GM18507 (cell line): ENCODE results near the gene HSPB7.
"Not testable (repeated sequence)": the region's sequence is repeated elsewhere in the genome, so short reads cannot be mapped to it uniquely, and the experiment has no call there.

Source experiments
- DNase-seq: peaks from one replicate; pipeline ENCODE4 v3.0.0; 2011; ENCODE audit warnings: low read depth; ENCODE audit not compliant: insufficient read length; ENCODE audit errors: extremely low spot score
- FAIRE-seq: peaks from 2 replicates; lab custom pipeline; 2011; peaks lifted over from hg19 to GRCh38; lab: Jason Lieb, UNC

The HSPB7 gene

DNA sequence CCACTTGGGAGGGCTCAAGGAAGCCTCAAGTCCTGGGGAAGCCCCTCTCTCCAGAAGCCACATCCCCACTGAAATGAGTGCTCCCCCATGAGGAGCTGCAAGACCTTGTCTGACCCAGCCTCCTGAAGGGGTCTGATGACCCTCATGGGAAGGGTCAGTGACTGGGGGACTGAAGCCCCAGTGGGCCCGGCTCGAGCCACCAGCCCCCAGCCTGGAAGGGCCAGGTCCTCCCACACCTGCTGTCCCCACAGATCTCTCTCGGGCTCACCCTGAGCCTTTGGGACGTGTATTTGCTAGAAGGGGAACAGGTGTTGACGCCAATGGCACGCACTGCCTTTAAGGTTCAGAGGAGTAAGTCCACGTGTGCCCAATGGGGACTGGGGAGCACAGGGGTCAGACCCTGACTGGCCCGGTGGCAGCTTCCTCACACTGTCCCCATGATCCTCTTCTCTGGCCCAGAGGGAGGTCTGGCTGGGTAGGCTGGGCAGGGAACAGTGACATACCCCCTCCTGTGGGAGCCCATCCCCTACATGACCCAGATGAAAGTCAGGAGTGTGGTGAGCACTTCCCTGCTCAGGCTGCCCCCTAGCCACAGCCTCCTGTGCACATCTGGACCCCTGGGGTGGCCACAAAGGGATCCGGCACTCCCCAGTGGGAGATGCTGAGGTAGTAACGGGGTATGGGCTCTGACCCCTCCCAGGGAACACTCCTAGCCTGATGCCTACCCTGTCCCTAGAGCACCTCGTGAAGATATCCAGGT, 26.2 kb downstream of the HSPB7 start:
- DNase-seq (no peak), FAIRE-seq (no peak)

DNA sequence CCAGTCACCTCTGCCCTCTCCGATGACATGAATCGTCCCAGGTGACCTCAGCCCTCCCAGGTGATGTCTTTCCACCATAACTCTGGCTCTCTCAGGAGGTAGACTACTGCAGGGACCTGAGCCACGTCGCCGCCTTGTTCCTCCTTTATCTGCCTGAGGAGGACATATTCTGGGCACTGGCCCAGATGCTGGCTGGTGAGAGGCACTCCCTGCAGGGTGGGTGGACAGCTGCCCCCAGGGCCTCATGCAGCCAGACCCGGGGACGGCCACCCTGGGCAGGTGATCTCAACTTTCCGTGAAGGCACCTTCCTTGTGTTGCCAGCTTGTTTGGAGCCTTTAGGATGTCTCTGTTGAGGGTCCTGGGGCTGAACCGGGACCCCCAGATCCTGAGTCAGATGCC, 28.1 kb downstream of the HSPB7 start:
- FAIRE-seq: no peak
- no peak for DNase-seq

DNA sequence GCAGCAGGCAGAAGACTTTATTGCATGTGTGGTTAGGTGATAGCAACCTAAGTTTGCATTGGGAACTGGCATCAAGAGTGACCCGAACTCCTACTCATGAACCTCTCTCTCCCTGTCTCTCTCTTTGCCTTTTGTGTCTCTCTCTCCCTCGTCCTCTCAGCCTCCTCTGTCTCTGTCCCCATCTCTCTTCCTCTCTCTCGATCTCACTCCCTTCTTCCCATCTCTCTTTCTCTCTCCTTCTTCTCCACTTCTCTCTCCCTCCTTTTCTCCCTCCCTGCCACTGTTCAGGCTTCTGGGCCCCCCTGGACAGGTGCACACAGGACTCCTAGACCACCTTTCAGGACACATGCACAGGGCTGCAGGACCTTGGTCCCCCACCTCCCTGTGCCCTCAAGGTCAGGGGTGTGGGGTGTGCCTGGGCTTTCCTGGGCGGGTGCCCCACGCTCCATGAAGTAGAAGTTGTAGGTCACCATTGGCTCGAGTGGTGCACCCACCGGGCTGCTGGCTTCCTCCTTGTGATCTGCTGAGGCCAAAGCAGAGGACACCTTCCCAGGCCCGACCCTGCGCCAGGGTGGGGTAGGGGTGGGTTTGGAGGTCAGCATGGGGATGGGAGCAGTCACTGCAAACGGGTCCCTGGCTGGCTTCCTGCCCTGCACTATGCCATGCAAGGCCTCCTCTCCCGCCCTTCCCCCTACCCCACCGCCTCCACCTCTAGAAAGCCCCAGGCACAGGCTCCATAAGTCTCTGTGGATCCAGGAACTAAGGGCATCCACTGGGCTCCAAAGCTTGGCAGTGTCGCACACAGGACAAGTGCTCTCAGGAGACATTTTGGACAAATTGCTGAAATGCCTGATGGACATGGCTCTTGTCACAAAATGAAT, 28.7 kb downstream of the HSPB7 start:
- FAIRE-seq: no peak
- no peak for DNase-seq

DNA sequence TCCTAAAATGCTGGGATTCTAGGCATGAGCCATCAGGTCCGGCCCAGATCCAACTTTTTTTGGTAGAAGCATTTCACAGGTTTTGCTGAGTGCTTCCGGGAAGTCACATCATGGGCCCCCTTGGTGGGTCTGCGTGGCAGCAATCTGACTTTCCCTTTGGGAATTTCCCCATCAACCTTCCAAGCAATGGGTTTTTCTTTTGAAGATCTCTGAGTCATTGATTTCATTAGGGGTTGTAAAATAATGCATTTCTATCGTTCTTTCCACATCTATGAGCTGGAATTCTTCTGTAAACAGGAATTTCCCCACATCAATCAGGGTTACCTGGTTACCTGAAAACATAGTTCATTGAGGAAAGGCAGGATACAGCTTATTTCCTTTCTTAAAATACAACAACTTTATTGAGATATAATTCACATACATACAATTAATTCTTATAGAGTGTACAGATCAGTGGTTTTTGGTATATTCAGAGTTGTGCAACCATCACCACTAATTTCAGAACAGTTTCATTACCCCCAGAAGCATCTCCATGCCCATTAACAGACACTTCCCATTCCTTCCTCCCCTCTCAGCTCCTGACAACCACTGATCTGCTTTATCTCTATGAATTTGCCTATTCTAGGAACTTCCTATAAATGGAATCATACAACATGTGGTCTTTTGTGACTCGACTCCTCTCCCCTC, 32.1 kb downstream of the HSPB7 start:
- no peak for DNase-seq
- FAIRE-seq: no peak

DNA sequence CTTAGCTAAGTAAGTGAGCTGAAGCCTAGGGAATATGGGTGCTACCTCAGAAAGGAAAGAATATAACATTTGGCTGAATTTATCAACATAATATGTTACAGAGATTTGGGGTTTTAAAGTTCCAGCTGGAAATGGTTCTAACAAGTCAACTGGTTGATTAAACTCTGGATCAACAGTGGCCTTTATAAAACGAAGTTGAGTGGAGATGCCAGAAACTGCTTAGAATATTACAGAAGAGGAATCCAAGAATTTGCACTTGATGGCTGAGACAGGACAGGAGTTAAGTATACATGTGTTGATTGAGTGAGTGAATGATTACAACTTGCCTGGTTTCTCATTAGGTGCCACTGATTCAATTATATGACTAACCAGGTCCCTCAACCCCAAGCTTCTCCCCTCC, 34.6 kb downstream of the HSPB7 start:
- DNase-seq (no peak), FAIRE-seq (no peak)

DNA sequence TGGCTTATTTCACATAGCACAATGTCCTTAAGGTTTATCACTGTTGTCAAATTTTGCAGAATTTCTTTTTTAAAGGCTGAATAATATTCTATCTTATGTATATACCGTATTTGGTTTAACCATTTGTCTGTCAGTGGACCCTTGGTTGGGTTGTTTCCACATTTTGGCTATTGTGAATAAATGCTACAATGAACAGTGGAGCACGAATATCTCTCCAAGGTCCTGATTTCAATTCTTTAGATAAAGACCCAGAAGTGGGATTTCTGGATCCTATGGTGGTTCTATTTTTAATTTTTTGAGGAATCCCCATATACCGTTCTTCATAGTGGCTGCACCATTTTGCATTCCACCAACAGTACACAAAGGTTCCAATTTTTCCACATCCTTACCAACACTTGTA, 36.2 kb downstream of the HSPB7 start:
- FAIRE-seq (no peak), DNase-seq (no peak)

DNA sequence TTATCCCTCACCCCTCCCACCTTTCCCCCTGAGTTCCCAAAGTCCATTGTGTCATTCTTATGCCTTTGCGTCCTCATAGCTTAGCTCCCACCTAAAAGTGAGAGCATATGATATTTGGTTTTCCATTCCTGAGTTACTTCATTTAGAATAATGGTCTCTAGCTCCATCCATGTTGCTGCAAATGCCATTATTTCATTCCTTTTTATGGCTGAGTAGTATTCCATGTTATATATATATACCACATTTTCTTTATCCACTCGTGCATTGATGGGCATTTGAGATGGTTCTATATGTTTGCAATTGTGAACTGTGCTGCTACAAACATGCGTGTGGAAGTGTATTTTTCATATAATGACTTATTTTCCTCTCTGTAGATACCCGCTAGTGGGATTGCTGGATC, 39.9 kb downstream of the HSPB7 start:
- not testable (repeated sequence) for FAIRE-seq, DNase-seq

DNA sequence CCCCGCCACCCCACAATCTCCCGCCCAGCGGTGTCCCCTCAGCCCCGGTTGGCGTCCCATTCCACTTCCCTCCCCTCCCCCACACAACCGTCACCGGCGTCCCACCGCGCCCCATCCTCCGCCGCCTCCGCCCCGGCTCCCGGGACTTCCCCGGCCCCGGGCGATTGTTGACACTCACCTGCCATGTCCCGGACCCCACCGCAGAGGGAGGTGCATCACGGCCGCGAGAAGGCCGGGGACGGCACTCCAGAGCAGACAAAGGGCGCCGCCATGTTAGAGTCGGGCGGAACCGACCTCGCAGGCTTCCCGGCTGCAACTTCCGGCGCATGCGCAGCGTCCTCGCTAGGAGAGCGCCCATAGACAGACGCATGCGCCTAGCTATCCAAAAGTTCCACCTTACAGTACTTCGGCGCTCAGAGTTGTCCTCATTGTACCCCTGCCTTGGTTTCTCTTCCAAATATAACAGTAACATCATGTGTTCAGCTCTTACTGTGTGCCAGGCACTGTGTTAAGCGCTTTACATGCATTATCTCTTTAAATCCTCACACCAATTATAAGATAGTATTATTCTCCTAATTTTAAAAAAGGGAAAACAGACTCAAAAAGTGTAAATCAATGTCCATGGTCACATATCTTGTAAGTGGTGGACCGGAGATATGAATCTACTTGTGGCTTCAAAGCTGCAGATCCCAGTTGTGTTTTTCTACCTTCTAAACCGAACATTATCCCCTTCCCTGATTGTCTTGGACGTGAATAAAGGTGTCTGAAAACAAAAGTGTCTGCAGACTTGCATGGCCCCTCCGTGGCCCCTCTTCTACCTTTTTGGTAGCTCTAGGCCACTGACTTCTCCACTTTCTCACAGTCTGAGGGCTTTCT, 41.8 kb downstream of the HSPB7 start, which contains the start of gene ZBTB17:
Gene ZBTB17, minus strand, starts transcription at position 297 of the 876 bp plus-strand sequence. CDS start 27,606 bp downstream, outside the sequence.
- DNase-seq (peak; percentile 88), FAIRE-seq (peak; percentile 90)

DNA sequence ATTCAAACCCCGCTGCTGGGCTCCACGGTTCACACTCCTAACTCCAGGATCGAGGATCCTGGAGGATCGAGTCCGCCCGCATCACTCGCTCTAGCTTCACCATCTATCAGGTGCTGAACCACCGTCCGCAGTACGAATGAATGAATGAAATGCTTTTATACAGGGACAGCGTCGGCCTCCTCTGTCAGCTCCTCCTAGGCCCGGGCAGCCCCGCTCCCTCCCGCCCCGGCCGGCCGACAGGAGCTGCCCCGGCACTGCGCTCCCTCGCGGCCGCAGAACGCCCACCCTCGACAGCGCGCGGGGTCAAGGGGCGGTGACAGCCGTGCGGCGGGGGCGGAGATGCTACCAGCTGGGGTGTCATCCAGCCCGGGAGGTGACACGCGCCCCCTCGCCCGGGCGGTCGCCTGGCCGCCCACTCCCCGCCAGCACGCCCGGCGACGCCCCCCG, 42.5 kb downstream of the HSPB7 start:
- FAIRE-seq (no peak), DNase-seq (no peak)

DNA sequence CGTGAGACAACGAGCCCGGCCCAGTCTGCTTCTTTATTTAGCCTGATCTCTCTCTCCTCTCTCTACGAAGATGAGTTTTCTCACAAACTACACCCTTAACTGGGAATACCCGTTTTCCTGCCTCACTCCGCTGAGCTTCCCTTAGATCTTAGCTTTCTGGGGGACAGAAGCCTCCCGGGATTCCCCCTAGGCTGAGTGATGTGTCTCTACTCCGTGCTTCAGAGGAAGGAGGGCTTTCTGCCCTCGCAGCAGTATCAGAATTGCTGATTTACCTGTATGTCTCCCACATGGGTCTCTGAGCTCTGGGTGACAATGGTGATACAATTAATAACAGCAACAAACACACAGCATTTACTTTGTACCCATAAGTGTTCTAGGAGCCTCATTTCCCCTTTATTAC, 43.0 kb downstream of the HSPB7 start:
- no peak for FAIRE-seq
- DNase-seq: no peak

DNA sequence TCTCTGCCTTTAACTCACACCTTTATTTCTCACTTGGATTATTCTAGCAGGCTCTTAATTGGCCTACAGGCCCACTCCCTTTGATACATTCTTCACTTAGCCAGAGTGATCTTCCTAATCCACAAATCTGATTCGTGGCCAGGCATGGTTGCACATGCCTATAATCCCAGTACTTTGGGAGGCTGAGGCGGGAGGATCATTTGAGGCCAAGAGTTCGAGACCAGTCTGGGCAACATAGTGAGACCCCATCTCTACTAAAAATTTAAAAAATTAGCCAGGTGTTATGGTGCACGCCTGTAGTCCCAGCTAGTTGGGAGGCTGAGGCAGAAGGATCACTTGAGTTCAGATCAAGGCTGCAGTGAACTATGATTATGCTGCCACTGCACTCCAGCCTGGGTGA, 44.1 kb downstream of the HSPB7 start:
- no peak for DNase-seq
- FAIRE-seq: no peak

DNA sequence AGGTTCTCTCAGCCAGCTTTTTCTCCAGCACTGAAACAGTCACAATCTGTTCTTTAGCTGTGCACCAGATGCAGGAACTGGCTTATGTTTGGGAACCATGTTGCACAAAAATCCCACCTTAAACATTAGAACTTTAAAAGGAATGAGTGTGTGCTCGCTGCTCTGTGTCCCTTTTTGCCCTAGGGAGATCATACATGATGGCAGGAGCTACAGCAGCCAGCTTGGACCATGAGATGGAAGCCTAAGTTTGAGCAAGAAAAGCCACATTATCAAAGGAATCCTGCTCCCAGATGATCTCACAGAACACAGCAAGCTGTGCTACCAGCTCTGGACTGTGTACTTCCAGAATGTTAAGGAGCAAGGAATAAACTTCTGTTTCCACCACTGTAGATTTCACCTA, 45.4 kb downstream of the HSPB7 start:
- FAIRE-seq: no peak
- DNase-seq: no peak

DNA sequence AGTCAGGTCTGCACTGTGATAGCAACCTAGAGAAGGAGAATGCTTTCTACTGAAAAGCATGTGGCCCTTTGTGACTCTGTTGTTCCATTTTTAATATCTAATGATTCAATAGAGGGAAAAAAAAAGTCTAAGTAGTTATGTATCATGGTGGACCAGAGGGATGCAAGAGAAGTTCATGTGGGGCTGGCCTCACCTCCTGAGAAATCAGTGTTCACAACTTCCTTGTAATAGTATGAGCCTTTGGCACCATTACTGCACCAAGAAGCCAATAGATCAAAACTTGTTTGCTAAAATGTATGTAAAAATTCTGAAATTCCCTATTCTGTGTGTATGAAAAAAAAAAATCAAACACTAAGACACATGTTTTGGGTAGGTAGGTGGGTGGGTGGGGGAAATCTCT, 46.9 kb downstream of the HSPB7 start:
- DNase-seq: no peak
- FAIRE-seq: no peak

DNA sequence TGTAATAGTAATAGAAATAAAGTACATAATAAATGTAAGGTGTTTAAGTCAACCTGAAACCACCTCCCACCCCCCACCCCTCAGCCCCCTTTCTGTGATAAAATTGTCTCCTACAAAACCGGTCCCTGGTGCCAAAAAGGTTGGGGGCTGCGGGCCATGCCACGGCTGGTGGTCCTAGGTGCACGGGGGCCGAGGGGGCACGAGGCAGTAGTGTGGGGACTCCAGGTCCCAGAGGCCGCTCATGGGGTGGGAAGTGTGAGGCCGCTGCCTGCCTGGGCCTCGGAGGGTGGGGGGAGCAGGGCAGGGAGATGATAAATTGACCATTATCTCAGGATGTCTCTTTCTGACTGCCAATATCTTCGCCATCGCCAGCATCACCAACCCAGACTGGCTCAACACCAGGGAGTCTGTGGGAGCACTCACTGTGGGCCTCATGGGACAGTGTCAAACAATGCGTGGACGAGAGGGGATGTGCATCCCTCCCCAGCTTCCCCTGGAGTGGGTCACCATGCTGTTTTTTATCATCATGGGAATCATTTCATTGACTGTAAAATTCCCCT, 48.4 kb downstream of the HSPB7 start:
- DNase-seq (no peak), FAIRE-seq (no peak)

DNA sequence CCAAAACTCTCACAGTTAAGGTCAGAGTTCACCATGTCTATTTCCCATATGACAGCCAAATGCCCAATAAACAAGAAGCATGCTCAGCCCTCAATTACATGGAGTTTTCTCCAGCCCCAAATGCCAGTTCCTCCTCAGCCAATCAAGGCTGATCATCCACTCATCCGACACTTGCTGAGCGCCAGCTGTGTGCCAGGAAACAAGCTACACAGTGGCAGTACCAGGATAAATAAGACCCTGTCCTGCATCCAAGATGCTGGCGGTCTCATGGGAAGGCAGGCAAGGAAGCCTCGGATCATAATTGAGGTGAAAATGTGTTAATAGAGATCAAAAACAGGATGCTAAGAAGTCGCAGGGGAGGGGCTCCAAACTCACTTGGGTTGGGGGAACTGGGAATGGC, 49.7 kb downstream of the HSPB7 start:
- FAIRE-seq: no peak
- DNase-seq: no peak

DNA sequence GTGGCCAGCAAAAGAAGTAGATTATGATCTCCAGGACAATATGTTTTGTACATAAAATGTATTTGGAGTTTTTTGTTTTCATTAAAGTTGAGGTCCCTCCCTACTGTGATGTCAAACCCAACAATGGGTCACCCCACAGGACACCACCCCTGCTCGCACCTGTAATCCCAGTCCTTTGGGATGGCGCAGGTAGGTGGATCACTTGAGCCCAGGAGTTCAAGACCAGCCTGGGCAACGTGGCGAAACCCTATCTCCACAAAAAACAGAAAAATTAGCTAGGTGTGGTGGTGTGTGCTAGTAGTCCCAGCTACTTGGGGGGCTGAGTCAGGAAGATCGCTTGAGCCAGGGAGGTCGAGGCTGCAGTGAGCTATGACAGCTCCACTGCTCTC, 50.9 kb downstream of the HSPB7 start:
- FAIRE-seq: no peak

DNA sequence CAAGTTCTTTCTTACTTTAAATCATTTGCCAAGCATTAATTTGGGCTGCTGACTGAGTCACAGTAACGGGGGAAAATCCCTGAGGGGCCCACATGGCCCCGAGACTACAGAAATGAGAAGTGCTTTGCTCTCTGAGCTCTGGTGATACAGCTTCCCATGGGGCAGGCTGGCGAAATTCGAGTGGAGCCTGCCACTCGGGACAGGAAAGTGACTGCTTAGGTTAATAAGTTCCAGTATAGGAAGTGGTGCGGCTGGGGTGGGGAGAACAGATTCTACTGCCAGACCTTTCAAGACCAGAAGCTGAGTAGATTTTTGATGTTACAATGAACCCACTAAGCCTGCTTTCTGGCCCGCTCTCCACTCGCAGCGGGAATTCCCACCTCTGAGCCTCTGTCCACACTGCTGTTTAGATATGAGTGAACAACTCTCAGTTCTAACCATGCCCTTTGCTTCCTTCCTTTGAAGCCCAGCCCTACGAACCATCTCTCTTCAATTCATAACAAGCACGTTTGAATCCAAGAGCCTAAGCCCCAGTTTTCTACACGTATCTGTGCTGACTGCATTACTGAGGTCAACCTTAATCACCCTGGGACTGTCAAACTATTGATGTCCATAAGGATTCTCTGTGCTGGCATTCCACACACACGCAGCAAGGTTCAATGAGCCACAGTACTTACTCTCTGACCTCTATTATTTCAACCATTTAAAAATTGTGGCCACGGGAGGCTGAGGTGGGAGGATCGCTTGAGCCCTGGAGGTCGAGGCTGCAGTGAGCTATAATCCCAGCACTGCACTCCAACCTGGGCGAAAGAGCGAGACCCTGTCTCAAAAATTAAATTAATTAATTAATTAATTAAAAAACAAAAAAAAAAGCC, 51.5 kb downstream of the HSPB7 start:
- DNase-seq (peak; percentile 67), FAIRE-seq (peak; percentile 98)

More for the DNA sequence above, 50.9 kb downstream of the HSPB7 start:
- DNase-seq: no peak

DNA sequence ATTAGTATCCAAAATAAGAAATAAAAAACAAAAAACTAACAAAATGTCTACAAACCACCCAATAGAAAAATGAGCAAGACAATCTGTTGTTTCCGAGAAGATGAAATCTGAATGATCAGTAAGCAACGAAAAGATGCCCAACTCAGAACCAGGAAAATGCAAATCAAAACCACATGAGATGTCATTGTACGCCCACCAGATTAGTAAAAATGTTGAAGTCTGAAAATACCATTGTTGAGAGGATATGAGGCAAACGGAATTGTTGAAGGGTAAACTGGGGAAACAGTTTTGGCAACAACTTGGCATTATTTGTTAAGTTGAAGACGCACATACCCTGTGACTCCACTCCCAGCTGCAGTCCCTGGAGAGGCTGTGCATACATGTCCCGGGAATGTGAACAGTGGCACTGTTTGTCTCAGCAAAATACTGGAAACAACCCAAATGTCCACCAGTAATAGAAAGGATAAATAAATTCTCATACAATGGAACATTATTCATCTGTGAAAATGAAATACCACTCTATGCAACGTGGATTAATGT, 52.5 kb downstream of the HSPB7 start:
- no peak for FAIRE-seq
- DNase-seq: no peak
